Progenitor cell of endocrine pancreas (in vitro differentiated cells): ENCODE results near the gene GPX3. TPM values are rescaled to one million over a fixed set of nuclear protein-coding genes. Genes with fewer than 3 reads are reported as not detected.

Experiments
- DNase-seq: peaks from one replicate; pipeline ENCODE4 v3.0.0; 2021; ENCODE audit warnings: low spot score; ENCODE audit not compliant: unreplicated experiment
- H3K27ac Mint-ChIP-seq: 2 replicates; pipeline ENCODE4 v1.8.0; 2021; ENCODE audit warnings: mild to moderate bottlenecking, moderate library complexity, mixed read lengths
- H3K27me3 Mint-ChIP-seq: 2 replicates; pipeline ENCODE4 v1.8.0; 2021; ENCODE audit warnings: mixed read lengths
- H3K36me3 Mint-ChIP-seq: 2 replicates; pipeline ENCODE4 v1.8.0; 2022; ENCODE audit warnings: mixed read lengths; ENCODE audit not compliant: insufficient read depth
- H3K4me1 Mint-ChIP-seq: 2 replicates; pipeline ENCODE4 v1.8.0; 2021; ENCODE audit warnings: low read depth, mixed read lengths
- H3K4me3 Mint-ChIP-seq: 2 replicates; pipeline ENCODE4 v1.8.0; 2021; ENCODE audit warnings: low read depth, mild to moderate bottlenecking, moderate library complexity, mixed read lengths
- H3K9me3 Mint-ChIP-seq: 2 replicates; pipeline ENCODE4 v1.8.0; 2021; ENCODE audit warnings: low read depth, mixed read lengths
- total RNA-seq: library from RNA; stranded (reverse); gene quantifications from 2 replicates; pipeline ENCODE4 v1.2.1, GENCODE V29; 2021
- TF ChIP-seq, protein P1 (sequence below): fragments of 200-600 bp; sonication (generic); IDR thresholded peaks from one replicate; pipeline ENCODE4 v1.5.0; 2021; ENCODE audit warnings: antibody characterized with exemption, mild to moderate bottlenecking; ENCODE audit not compliant: unreplicated experiment

GPX3 gene
- total RNA-seq, 1 donor from 2014 or later: 28.2 TPM

DNA sequence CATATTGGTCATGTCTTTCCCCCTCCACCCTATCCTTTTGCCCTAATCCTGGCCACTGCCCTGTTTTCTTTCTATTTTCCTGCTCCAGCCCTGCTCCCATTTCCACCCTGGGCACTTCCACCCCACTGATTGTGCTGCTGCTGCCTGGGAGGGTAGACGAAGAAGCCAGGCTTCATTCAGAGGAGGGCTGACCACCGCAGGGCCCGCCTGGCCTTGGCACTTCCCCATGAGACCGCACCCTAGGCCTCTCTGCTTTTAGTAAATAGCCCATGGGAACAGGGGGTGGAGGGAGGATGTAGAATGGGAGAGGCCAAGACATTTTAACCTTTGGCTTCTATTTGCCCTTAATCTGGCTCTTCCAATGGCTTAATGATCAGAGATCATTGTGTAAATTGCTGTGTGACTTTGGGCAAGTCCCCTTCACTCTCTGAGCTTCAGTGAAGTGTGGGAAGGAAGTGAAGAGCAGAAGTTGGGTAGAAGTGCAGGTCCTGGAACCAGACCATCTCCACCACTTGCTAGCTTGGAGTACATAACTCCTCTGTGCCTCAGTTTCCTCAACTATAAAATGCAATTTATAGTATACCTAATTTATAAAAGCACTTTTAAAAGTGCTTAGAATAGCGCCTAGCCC, 13.6 kb upstream of the GPX3 start:
- Mint-ChIP-seq H3K9me3 (no peaks in the 10 kb centered on the region), H3K27me3 (peaks cover 10% of the 10 kb centered on the region), H3K4me3 (no peak overlapping the region), H3K36me3 (no peaks in the 10 kb centered on the region), H3K27ac (no peak overlapping the region), H3K4me1 (peaks cover 27% of the 10 kb centered on the region)
- TF ChIP-seq, protein P1, sequence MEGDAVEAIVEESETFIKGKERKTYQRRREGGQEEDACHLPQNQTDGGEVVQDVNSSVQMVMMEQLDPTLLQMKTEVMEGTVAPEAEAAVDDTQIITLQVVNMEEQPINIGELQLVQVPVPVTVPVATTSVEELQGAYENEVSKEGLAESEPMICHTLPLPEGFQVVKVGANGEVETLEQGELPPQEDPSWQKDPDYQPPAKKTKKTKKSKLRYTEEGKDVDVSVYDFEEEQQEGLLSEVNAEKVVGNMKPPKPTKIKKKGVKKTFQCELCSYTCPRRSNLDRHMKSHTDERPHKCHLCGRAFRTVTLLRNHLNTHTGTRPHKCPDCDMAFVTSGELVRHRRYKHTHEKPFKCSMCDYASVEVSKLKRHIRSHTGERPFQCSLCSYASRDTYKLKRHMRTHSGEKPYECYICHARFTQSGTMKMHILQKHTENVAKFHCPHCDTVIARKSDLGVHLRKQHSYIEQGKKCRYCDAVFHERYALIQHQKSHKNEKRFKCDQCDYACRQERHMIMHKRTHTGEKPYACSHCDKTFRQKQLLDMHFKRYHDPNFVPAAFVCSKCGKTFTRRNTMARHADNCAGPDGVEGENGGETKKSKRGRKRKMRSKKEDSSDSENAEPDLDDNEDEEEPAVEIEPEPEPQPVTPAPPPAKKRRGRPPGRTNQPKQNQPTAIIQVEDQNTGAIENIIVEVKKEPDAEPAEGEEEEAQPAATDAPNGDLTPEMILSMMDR: no peak
- DNase-seq: no peak

DNA sequence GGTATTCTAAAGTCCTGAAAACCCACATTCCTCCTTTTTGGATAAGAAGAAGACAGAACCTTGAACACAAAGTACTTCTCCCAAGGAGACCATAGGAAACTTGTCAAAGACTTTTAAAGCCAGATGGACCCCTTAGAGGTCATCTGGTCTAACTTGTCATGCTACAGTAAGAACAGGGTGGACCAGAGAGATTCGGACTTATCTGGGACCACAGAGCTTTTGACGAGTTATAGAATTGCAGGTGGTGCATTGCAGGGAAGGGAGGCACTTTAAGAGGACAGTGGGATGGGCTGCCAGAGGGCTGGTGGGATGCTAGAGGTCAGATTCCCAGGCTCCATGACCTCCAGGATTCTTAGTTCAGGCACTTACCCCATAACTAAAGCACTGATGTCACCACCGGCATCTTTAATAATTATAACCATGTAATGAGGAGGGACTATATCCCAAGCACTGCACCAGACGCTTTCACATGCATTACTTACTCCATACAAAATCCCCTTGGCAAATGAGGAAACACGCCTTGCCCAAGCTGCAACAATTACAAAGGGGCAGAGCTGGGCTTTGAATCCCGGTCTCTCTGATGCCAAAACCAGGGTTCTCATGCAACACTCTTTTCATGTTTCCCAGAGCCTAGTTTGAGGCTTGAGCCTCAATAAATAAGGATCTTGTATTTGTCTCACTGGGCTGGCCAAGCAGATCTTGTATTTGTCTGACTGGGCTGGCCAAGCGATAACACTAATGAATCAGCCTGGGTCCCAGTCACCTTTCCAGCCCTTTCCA, 12.8 kb upstream of the GPX3 start:
- H3K4me3 Mint-ChIP-seq: no peak overlapping the region
- H3K36me3 Mint-ChIP-seq: no peaks in the 10 kb centered on the region
- TF ChIP-seq, protein P1: no peak
- peaks cover 10% of the 10 kb centered on the region for H3K27me3 Mint-ChIP-seq
- H3K27ac Mint-ChIP-seq: no peak overlapping the region
- no peak for DNase-seq
- peaks cover 27% of the 10 kb centered on the region for H3K4me1 Mint-ChIP-seq
- H3K9me3 Mint-ChIP-seq: no peaks in the 10 kb centered on the region

DNA sequence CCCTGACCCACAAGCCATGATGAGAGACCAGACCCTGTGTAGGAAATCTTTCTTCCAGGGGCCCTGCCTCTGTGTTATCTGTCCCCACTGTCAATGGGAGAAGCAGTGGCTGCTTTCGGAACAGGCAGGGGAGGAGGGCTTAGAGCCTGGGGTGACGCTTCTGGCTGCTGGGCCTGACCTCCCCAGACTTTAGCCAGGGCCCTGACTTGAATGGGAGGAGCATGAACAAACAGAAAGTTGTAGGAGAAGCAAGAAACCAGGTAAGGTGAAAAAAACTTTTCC, 12.2 kb upstream of the GPX3 start:
- DNase-seq: no peak

DNA sequence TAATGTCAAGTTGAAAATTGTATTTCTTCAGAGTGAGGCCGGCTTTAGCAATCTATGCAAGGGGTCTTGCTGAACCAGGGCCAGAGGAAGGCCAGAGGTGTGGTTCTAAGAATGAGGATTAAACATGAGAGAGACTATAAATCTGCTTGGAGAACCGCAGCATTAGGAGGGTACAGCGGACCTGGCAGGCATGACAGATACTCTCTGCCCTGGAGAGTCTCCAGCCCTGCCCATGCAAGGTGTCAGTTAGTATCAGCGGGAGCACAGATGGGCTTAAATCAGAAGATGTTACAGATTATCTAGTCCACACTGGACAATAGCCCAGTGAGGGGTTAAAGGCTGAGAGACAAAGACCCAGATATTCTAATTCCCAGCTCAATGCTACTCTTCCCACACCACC, 11.5 kb upstream of the GPX3 start:
- Mint-ChIP-seq H3K9me3 (no peaks in the 10 kb centered on the region), H3K4me3 (no peak overlapping the region), H3K27ac (no peak overlapping the region), H3K4me1 (peaks cover 24% of the 10 kb centered on the region), H3K27me3 (peaks cover 5% of the 10 kb centered on the region), H3K36me3 (no peaks in the 10 kb centered on the region)
- DNase-seq: no peak
- TF ChIP-seq, protein P1: no peak

More for the DNA sequence above, 12.2 kb upstream of the GPX3 start:
- H3K4me3 Mint-ChIP-seq: no peak overlapping the region
- H3K36me3 Mint-ChIP-seq: no peaks in the 10 kb centered on the region
- peaks cover 27% of the 10 kb centered on the region for H3K4me1 Mint-ChIP-seq
- TF ChIP-seq, protein P1: no peak
- H3K9me3 Mint-ChIP-seq: no peaks in the 10 kb centered on the region
- H3K27me3 Mint-ChIP-seq: peaks cover 10% of the 10 kb centered on the region
- H3K27ac Mint-ChIP-seq: no peak overlapping the region

DNA sequence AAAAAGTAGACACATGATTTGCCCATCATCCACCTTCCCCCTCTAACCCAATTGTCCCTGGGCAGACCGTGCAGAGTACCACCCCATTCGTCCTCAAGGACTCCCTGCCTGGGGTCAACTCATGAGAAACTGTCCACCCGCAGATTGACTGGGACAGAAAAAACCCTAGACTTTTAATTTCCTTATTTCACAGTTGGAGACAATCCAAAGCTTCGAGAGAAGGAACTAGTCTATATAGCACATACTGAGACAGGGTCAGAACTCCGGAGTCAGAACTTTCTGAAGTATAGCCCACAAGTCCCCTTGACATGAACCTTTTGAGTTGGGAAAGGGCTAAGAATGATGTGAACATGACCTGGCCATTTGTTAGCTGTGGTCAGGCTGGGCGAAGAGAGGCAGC, 7.5 kb upstream of the GPX3 start:
- Mint-ChIP-seq H3K36me3 (no peaks in the 10 kb centered on the region), H3K4me1 (no peaks in the 10 kb centered on the region), H3K4me3 (no peak overlapping the region), H3K9me3 (no peaks in the 10 kb centered on the region), H3K27me3 (peaks cover 9% of the 10 kb centered on the region), H3K27ac (no peak overlapping the region)
- TF ChIP-seq, protein P1: no peak
- no peak for DNase-seq
